DND-41 (cell line): ENCODE data around the gene NCK2.

Experiments used
- ATAC-seq: fragments of 200-7000 bp; cut with Tn5 transposase; 3 replicates; pipeline ENCODE4 v1.9.1; 2021; ENCODE audit warnings: low read depth; ENCODE audit not compliant: insufficient read depth
- DNase-seq: peaks from one replicate; pipeline ENCODE4 v3.0.0-alpha.2; 2020
- H2AFZ ChIP-seq: 2 replicates; pipeline ENCODE4 v1.6.0; 2012; ENCODE audit warnings: low read depth, low read length
- H3K27ac ChIP-seq: 2 replicates; pipeline ENCODE4 v1.5.1; 2012; ENCODE audit warnings: low read length, inconsistent platforms
- H3K27me3 ChIP-seq: fragments of 200-600 bp; sonication (generic); 2 replicates; pipeline ENCODE4 v1.6.0; 2012; ENCODE audit warnings: low read length, mild to moderate bottlenecking, inconsistent platforms; ENCODE audit not compliant: insufficient read depth, poor library complexity
- H3K36me3 ChIP-seq: 2 replicates; pipeline ENCODE4 v1.5.1; 2012; ENCODE audit warnings: low read length, inconsistent platforms; ENCODE audit not compliant: insufficient read depth
- H3K4me1 ChIP-seq: 2 replicates; pipeline ENCODE4 v1.5.1; 2012; ENCODE audit warnings: mild to moderate bottlenecking, low read length; ENCODE audit not compliant: insufficient read depth
- H3K4me2 ChIP-seq: 2 replicates; pipeline ENCODE4 v1.6.0; 2012; ENCODE audit warnings: mild to moderate bottlenecking, moderate library complexity, low read length, inconsistent platforms; ENCODE audit not compliant: insufficient read depth
- H3K4me3 ChIP-seq, 2 experiments: fragments of 200-600 bp in 1 of 2; shearing (Covaris generic) in 1 of 2; 2 replicates each; pipeline ENCODE4 v1.5.1; 2012 to 2016; ENCODE audit warnings: inconsistent platforms in 2 of 2, low read length in 2 of 2, mild to moderate bottlenecking in 2 of 2, low read depth in 1 of 2, moderate library complexity in 1 of 2
- H3K79me2 ChIP-seq: 2 replicates; pipeline ENCODE4 v1.6.0; 2012; ENCODE audit warnings: low read length, inconsistent platforms; ENCODE audit not compliant: insufficient read depth
- H3K9ac ChIP-seq: 2 replicates; pipeline ENCODE4 v1.6.0; 2012; ENCODE audit warnings: low read depth, mild to moderate bottlenecking, inconsistent platforms, low read length, moderate library complexity
- H3K9me3 ChIP-seq: 2 replicates; pipeline ENCODE4 v1.5.1; 2012; ENCODE audit warnings: low read length, moderate library complexity, mild to moderate bottlenecking, inconsistent platforms; ENCODE audit not compliant: insufficient read depth, severe bottlenecking
- H4K20me1 ChIP-seq: 2 replicates; pipeline ENCODE4 v1.6.0; 2012; ENCODE audit warnings: low read length; ENCODE audit not compliant: insufficient read depth
- CTCF ChIP-seq: IDR thresholded peaks from 2 replicates; pipeline ENCODE4 v1.5.1; 2012; ENCODE audit warnings: borderline replicate concordance, low read length, moderate library complexity, mild to moderate bottlenecking; ENCODE audit not compliant: poor library complexity, severe bottlenecking; ENCODE audit errors: extremely low read depth
- EZH2 ChIP-seq: IDR thresholded peaks from 3 replicates; pipeline ENCODE4 v1.6.1; 2012; ENCODE audit warnings: borderline replicate concordance, low read depth, mild to moderate bottlenecking, moderate library complexity, low read length, inconsistent platforms; ENCODE audit not compliant: severe bottlenecking

NCK2 gene

DNA sequence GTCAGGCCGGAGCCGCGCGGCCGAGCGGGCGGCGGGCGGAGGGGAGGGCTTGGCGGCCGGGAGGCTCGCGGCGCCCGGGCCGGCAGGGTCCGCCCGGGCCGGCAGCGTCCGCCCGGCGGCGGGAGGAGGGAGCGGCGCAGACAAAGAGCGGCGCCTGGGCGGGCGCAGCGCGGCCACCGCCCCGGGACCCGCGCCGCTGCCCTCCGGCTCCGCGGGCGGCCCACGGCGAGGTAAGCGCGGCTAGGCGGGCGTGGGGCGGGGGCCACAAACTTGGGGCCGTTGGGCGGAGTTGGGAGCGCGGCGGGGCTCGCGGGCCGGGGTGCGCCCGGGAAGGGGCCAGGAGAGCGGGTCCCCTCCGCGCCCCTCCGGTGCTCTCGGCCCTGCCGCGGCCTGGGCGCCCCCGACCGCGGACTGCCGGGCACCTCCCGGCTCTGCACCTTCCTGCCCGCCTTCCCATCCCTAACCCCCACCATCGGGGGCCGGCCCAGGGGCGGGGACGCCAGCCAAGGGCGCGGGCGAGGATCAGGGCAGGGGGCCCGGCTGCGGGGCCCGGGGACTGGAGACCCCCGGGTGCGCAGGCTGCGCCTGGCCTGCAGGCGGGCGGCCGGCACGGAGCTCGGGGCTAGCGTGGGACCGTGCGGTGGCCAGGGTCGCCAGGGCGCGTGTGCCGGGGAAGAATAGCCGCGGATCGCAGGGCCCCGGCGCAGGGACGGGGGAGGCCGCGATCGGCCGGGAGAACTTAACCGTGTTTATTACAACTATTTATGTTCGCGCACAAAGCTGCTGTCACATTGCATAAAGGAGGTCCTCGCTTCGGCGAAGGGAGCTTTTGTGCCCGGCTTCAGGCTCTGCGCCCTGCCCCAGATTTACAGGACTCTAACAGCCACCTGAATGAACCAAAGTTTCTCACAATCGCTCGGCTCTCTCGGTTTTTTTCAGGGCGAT, at the start of gene NCK2:
Gene NCK2, plus strand, starts transcription at position 4 of the 945 bp plus-strand sequence. CDS start 110,152 bp downstream, outside the sequence.
- peak; percentile 63 for ATAC-seq
- Histone ChIP-seq H2AFZ (peak within 1 kb of the TSS; percentile 72), H3K27ac (peak within 1 kb of the TSS; percentile 74), H3K9ac (peak within 1 kb of the TSS; percentile 86), H3K4me1 (peaks cover 35% of the 10 kb centered on the region), H3K36me3 (peaks cover 13% of the 10 kb centered on the region), H3K9me3 (no peaks in the 10 kb centered on the region), H4K20me1 (peaks cover 41% of the 10 kb centered on the region), H3K4me2 (peak within 1 kb of the TSS; percentile 94), H3K27me3 (no peaks in the 10 kb centered on the region), H3K79me2 (peaks cover 52% of the 10 kb centered on the region), H3K4me3 (peak within 1 kb of the TSS; percentile 74 to 79; a peak in 3 of 4 replicates)
- peak; percentile 49 for DNase-seq
- TF ChIP-seq EZH2 (no peak), CTCF (no peak)

DNA sequence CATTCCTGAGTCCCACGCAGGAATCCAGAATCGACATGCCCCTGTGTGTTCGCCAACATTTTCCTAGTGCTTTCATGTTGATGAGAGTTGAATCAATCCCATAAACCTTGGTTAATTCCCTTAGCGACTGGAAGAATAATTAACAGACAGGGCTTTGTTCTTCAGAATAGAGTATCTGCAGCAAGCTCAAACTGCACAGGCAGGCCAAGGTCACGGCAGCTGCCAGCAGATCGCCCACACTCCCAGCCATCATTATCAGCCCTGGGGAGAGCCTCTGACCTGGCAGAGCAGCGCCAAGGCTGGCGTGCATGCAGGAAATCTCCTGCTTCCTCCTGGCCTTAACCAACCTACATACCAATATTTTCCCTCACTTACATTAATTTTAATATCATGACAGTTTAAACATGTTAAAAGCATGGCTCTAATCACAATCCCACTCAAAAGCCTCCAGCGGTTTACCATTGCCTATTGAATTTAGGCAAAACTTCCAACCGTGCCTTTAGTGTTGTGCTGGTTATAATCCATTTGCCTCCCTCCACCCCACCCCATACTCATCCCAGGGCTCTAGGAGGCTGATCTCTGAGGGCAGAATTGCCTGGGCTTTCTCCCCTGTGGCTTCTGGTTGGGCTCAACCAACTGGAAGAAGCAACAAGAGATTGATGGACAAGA, 46.8 kb upstream of the NCK2 start:
- Histone ChIP-seq H3K9ac (no peak overlapping the region), H3K4me3 (no peak overlapping the region), H3K9me3 (no peaks in the 10 kb centered on the region), H4K20me1 (no peaks in the 10 kb centered on the region), H2AFZ (no peak overlapping the region), H3K79me2 (no peaks in the 10 kb centered on the region), H3K27ac (no peak overlapping the region), H3K4me2 (no peak overlapping the region), H3K27me3 (no peaks in the 10 kb centered on the region), H3K36me3 (no peaks in the 10 kb centered on the region), H3K4me1 (no peaks in the 10 kb centered on the region)
- no peak for TF ChIP-seq CTCF
- TF ChIP-seq EZH2: no peak
- DNase-seq (no peak), ATAC-seq (no peak)

DNA sequence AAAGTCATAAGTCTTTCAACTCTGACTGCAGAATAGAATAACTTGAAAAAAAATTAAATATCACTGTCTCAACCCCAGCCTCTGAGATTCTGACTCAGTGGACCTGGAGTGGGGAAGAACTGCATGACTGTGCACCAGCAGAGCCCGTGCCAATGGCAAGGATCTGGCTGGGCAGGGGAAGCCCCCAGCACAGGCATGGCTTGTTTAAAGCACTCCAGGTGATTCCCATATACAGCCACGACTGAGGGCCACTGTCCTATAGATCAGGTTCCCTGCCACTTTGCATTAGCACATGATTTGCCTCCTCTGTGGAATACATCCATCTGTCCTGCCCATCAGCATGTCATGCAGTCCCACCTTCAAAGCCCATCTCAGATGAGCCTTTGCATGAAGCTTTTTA, 45.9 kb upstream of the NCK2 start:
- no peak overlapping the region for H3K9ac ChIP-seq
- H3K27ac ChIP-seq: no peak overlapping the region
- DNase-seq: no peak
- H2AFZ ChIP-seq: no peak overlapping the region
- no peaks in the 10 kb centered on the region for H3K9me3 ChIP-seq
- ATAC-seq: no peak
- no peak overlapping the region for H3K4me2 ChIP-seq
- TF ChIP-seq CTCF: no peak
- no peak for TF ChIP-seq EZH2
- no peaks in the 10 kb centered on the region for H3K27me3 ChIP-seq
- no peak overlapping the region for H3K4me3 ChIP-seq
- H4K20me1 ChIP-seq: no peaks in the 10 kb centered on the region
- H3K79me2 ChIP-seq: no peaks in the 10 kb centered on the region
- H3K4me1 ChIP-seq: no peaks in the 10 kb centered on the region
- H3K36me3 ChIP-seq: no peaks in the 10 kb centered on the region
